DND-41 (cell line): ENCODE data around the gene PTPRJ.

Experiments used
- EZH2 ChIP-seq: IDR thresholded peaks from 3 replicates; pipeline ENCODE4 v1.6.1; 2012; ENCODE audit warnings: borderline replicate concordance, low read depth, mild to moderate bottlenecking, moderate library complexity, low read length, inconsistent platforms; ENCODE audit not compliant: severe bottlenecking
- TF ChIP-seq, protein P1 (sequence below): IDR thresholded peaks from 2 replicates; pipeline ENCODE4 v1.5.1; 2012; ENCODE audit warnings: borderline replicate concordance, low read length, moderate library complexity, mild to moderate bottlenecking; ENCODE audit not compliant: poor library complexity, severe bottlenecking; ENCODE audit errors: extremely low read depth

DNA sequence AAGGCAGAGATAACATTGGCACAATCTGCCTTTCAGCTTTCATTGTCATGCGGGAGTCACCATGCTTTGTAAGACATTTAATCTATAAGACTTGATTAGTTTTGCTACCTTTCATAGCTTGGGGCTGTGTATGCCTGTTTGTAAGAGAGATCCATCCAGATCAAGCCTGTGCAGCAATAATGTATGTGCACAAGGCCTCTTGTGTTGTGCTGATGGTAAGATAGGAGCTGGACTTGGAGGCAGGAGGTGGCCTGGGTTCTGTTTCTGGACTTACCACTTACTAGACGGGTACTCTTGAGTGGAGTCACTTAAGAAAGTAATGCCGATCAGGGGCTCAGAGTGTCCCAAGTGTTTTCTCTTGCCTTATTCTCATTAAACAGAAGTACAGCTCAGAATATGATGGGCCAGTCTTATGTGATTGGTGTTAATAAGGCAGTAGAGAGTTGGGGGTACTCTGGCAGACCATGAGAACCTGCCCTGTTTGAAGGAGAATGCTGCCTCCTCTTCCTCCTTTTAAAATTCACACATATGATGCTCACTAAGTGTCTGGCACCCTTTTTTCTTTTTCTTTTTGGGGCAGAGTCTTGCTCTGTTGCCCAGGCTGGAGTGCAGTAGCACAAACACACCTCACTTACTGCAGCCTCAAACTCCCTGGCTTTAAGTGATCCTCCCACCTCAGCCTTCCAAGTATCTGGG lies 30.9 kb downstream of the PTPRJ start:
- TF ChIP-seq, protein P1, sequence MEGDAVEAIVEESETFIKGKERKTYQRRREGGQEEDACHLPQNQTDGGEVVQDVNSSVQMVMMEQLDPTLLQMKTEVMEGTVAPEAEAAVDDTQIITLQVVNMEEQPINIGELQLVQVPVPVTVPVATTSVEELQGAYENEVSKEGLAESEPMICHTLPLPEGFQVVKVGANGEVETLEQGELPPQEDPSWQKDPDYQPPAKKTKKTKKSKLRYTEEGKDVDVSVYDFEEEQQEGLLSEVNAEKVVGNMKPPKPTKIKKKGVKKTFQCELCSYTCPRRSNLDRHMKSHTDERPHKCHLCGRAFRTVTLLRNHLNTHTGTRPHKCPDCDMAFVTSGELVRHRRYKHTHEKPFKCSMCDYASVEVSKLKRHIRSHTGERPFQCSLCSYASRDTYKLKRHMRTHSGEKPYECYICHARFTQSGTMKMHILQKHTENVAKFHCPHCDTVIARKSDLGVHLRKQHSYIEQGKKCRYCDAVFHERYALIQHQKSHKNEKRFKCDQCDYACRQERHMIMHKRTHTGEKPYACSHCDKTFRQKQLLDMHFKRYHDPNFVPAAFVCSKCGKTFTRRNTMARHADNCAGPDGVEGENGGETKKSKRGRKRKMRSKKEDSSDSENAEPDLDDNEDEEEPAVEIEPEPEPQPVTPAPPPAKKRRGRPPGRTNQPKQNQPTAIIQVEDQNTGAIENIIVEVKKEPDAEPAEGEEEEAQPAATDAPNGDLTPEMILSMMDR, result no peak
- no peak for TF ChIP-seq EZH2
